K562 (cell line): Measurements from ENCODE around the gene BLVRA. TPM values are rescaled to one million over a fixed set of nuclear protein-coding genes. Genes with fewer than 3 reads are reported as not detected.

Source experiments
- CBX3 ChIP-seq, 2 experiments: IDR thresholded peaks; 1 replicate in 1 of 2; 2 replicates in 1 of 2; pipeline ENCODE4 v1.6.1; 2012; ENCODE audit warnings: inconsistent platforms in 2 of 2, low read length in 2 of 2, borderline replicate concordance in 1 of 2, control low read depth in 1 of 2
- CREM ChIP-seq: IDR thresholded peaks from 2 replicates; pipeline ENCODE4 v1.6.1; 2014; ENCODE audit warnings: antibody characterized with exemption, low read depth
- DMBX1 ChIP-seq: fragments of 250-450 bp; sonication (Bioruptor Pico); IDR thresholded peaks from 2 replicates; pipeline ENCODE4 v1.8.0; 2022; ENCODE audit warnings: inconsistent platforms, mild to moderate bottlenecking, moderate library complexity, borderline replicate concordance
- DPF2 ChIP-seq: fragments of 450-650 bp; IDR thresholded peaks from 2 replicates; pipeline ENCODE4 v1.6.1; 2016
- ESRRA ChIP-seq: fragments of 450-650 bp; IDR thresholded peaks from 2 replicates; pipeline ENCODE4 v1.6.1; 2014; ENCODE audit warnings: low read depth, mild to moderate bottlenecking, moderate library complexity, borderline replicate concordance
- IFI16 ChIP-seq: fragments of 250-450 bp; sonication (Bioruptor Pico); IDR thresholded peaks from 2 replicates; pipeline ENCODE4 v2.1.2; 2022; ENCODE audit warnings: mild to moderate bottlenecking, inconsistent platforms
- L3MBTL2 ChIP-seq: fragments of 450-650 bp; IDR thresholded peaks from 2 replicates; pipeline ENCODE4 v1.6.1; 2016; ENCODE audit warnings: mild to moderate bottlenecking, moderate library complexity
- MAX ChIP-seq: sonication (generic); formaldehyde crosslinking; IDR thresholded peaks from 2 replicates; pipeline ENCODE4 v1.9.0; 2022; ENCODE audit warnings: mild to moderate bottlenecking, missing genetic modification reagents
- MTA3 ChIP-seq: fragments of 450-650 bp; formaldehyde crosslinking; IDR thresholded peaks from 2 replicates; pipeline ENCODE4 v1.6.1; 2017; ENCODE audit warnings: mild to moderate bottlenecking, borderline replicate concordance
- RBM22 ChIP-seq: fragments of 200-400 bp; formaldehyde crosslinking; IDR thresholded peaks from 2 replicates; pipeline ENCODE4 v1.6.1; 2018; ENCODE audit warnings: low read length, low read depth; ENCODE audit not compliant: poor library complexity, severe bottlenecking
- SOX6 ChIP-seq: fragments of 450-650 bp; IDR thresholded peaks from 2 replicates; pipeline ENCODE4 v1.6.1; 2014; ENCODE audit warnings: mild to moderate bottlenecking
- TEAD1 ChIP-seq, 2 experiments: fragments of 450-650 bp in 1 of 2; sonication (generic) in 1 of 2; formaldehyde crosslinking; IDR thresholded peaks; 2 replicates each; pipeline versions ENCODE4 v1.4.0 to v1.8.0; 2020 to 2022; ENCODE audit warnings: mild to moderate bottlenecking in 2 of 2, missing genetic modification reagents in 1 of 2
- ZNF232 ChIP-seq: sonication (generic); formaldehyde crosslinking; IDR thresholded peaks from 2 replicates; pipeline ENCODE4 v1.8.0; 2022; ENCODE audit warnings: mild to moderate bottlenecking, missing genetic modification reagents
- ZNF586 ChIP-seq: fragments of 450-650 bp; formaldehyde crosslinking; conservative IDR thresholded peaks from 2 replicates; pipeline ENCODE4 v1.4.0; 2020; ENCODE audit warnings: mild to moderate bottlenecking, moderate library complexity
- ZSCAN32 ChIP-seq: fragments of 450-650 bp; formaldehyde crosslinking; IDR thresholded peaks from 2 replicates; pipeline ENCODE4 v1.4.0; 2020; ENCODE audit warnings: mild to moderate bottlenecking, moderate library complexity
- polyA plus RNA-seq, 8 experiments: library from polyadenylated mRNA; depleted of rRNA in 4 of 8; stranded (reverse) in 5 of 8; unstranded in 3 of 8; fragments of >200 nt; fragmentation: Nextera tagmentation in 2 of 8; fragmentation: Illumina TruSeq in 1 of 8; extraction: Ambion mirVana in 2 of 8; extraction: Trizol in 1 of 8; gene quantifications; 2 replicates each; pipeline versions ENCODE4 v1.2.1 to v1.2.3, GENCODE V29; 2011 to 2014; ENCODE audit warnings: inconsistent platforms in 1 of 8, missing spikeins in 1 of 8
- total RNA-seq, 7 experiments: library from RNA; depleted of rRNA in 6 of 7; stranded (reverse); fragments of >200 nt in 6 of 7; fragmentation: Illumina TruSeq in 2 of 7; extraction: Trizol in 2 of 7; gene quantifications; 2 replicates each; pipeline versions ENCODE4 v1.2.1 to v1.2.3, GENCODE V29; 2011 to 2021; ENCODE audit warnings: low replicate concordance in 1 of 7
- TF ChIP-seq, protein P1 (sequence below), 2 experiments: fragments of 450-650 bp in 1 of 2; sonication (generic) in 1 of 2; formaldehyde crosslinking in 1 of 2; IDR thresholded peaks; 2 replicates each; pipeline versions ENCODE4 v1.7.1 to v1.9.0; 2016 to 2022; ENCODE audit warnings: inconsistent platforms in 1 of 2, mild to moderate bottlenecking in 1 of 2, missing genetic modification reagents in 1 of 2
- TF ChIP-seq, protein P2 (sequence below): fragments of 250-450 bp; sonication (Bioruptor Pico); IDR thresholded peaks from 2 replicates; pipeline ENCODE4 v1.8.0; 2022; ENCODE audit warnings: moderate library complexity, mild to moderate bottlenecking, inconsistent platforms

BLVRA gene
- total and polyA plus RNA-seq, 9 of the 15 experiments (the other 6 are each of a cell fraction or from before 2014, with no cell fraction given) = 48.5 to 147 (median 61.5) TPM

DNA sequence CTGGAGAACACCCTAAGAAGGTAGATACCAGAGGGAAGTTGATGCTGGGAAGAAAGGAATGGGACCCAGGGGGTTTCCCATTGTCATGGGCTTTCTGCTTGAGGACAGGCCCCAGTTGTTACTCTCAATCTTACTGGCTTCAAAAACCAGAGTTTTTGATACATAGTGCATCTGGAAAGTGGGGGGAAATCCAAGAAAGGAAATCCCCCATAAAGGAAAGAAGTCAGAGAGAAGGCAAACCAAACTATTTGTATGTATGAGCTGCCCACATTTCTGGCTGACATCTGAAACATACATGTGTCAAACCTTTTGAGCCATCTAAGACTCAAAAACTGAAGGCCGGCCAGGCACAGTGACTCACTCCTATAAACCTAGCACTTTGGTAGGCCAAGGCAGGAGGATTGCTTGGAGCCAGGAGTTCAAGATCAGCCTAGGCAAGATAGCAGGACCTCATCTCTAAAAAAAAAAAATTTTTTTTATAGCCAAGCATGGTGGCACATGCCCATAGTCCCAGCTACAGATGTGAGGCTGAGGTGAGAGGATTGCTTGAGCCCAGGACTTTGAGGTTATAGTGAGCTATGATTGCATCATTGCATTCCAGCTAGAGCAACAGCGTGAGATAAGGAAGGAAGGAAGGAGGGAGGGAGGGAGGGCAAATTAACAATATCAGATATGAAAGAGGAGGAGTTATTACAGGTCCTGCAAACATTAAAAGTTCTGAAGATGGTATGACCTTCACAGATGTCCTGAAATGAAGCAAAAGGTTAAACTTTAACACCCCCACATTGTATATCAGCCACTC lies 22.5 kb upstream of the BLVRA start (continued):
- TF ChIP-seq, protein P1, sequence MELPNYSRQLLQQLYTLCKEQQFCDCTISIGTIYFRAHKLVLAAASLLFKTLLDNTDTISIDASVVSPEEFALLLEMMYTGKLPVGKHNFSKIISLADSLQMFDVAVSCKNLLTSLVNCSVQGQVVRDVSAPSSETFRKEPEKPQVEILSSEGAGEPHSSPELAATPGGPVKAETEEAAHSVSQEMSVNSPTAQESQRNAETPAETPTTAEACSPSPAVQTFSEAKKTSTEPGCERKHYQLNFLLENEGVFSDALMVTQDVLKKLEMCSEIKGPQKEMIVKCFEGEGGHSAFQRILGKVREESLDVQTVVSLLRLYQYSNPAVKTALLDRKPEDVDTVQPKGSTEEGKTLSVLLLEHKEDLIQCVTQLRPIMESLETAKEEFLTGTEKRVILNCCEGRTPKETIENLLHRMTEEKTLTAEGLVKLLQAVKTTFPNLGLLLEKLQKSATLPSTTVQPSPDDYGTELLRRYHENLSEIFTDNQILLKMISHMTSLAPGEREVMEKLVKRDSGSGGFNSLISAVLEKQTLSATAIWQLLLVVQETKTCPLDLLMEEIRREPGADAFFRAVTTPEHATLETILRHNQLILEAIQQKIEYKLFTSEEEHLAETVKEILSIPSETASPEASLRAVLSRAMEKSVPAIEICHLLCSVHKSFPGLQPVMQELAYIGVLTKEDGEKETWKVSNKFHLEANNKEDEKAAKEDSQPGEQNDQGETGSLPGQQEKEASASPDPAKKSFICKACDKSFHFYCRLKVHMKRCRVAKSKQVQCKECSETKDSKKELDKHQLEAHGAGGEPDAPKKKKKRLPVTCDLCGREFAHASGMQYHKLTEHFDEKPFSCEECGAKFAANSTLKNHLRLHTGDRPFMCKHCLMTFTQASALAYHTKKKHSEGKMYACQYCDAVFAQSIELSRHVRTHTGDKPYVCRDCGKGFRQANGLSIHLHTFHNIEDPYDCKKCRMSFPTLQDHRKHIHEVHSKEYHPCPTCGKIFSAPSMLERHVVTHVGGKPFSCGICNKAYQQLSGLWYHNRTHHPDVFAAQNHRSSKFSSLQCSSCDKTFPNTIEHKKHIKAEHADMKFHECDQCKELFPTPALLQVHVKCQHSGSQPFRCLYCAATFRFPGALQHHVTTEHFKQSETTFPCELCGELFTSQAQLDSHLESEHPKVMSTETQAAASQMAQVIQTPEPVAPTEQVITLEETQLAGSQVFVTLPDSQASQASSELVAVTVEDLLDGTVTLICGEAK (IDR thresholded peaks at IDR 0.05) = peak; percentile 21; the same call in 1 of the 2 replicates
- TF ChIP-seq, protein P1 (CRISPR knock-in tag; IDR thresholded peaks at IDR 0.05) = no peak
- peak; percentile 50; the same call in 1 of the 2 replicates for TF ChIP-seq CREM
- no peak for TF ChIP-seq RBM22
- TF ChIP-seq IFI16 (CRISPR knock-in tag) = 0 out of 2 replicates have a peak, but pooled peaks have one; percentile 21
- peak; percentile 92 for TF ChIP-seq L3MBTL2
- peak; percentile 80 for TF ChIP-seq DPF2
- peak; percentile 81 for TF ChIP-seq ESRRA
- TF ChIP-seq ZNF586 (CRISPR knock-in tag) = no peak
- peak; percentile 94 for TF ChIP-seq DMBX1 (CRISPR knock-in tag)
- TF ChIP-seq ZNF232 (CRISPR knock-in tag) = no peak
- no peak; the same call in 1 of the 2 replicates for TF ChIP-seq SOX6
- TF ChIP-seq ZSCAN32 = peak; percentile 73; the same call in 1 of the 2 replicates
- TF ChIP-seq TEAD1 (CRISPR knock-in tag; IDR thresholded peaks at IDR 0.05) = peak; percentile 97
- TF ChIP-seq, protein P2, sequence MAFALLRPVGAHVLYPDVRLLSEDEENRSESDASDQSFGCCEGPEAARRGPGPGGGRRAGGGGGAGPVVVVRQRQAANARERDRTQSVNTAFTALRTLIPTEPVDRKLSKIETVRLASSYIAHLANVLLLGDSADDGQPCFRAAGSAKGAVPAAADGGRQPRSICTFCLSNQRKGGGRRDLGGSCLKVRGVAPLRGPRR (CRISPR knock-in tag) = peak; percentile 73; the same call in 1 of the 2 replicates
- peak; percentile 37; the same call in 1 of the 2 replicates for TF ChIP-seq MTA3
- TF ChIP-seq MAX (CRISPR knock-in tag) = 0 out of 2 replicates have a peak, but pooled peaks have one; percentile 19
- peak in 1 of 2 experiments; percentile 25; a peak in 1 of 3 replicates for TF ChIP-seq CBX3 (IDR thresholded peaks at IDR 0.05; ENCODE audit: borderline replicate concordance in 1 of 2, low read length in 2 of 2)
